Endothelial cell of umbilical vein (primary cell): Measurements from ENCODE around the gene JARID2. TPM values are rescaled to one million over a fixed set of nuclear protein-coding genes. Genes with fewer than 3 reads are reported as not detected.

Source experiments
- BruUV-seq: library from RNA; stranded (reverse); fragments of 400-500 nt; replicated peaks from 2 replicates; lab custom pipeline; 2021; lab: Mats Ljungman, UMichigan
- CTCF ChIA-PET: fragments of 300-600, 350-600 bp; sonication (Branson Sonifier 250); formaldehyde crosslinking; loops from one replicate; lab custom pipeline; 2021; ENCODE audit warnings: antibody characterized with exemption, inconsistent platforms; lab: Charles Lee
- POLR2A ChIA-PET: fragments of 300-600, 350-600 bp; sonication (Branson Sonifier 250); formaldehyde crosslinking; loops from one replicate; lab custom pipeline; 2021; ENCODE audit warnings: antibody characterized with exemption, inconsistent platforms; lab: Charles Lee
- DNase-seq: peaks from one replicate; pipeline ENCODE4 v3.0.0-alpha.2; 2011; ENCODE audit warnings: low read depth, low spot score
- FAIRE-seq: peaks from 2 replicates; lab custom pipeline; 2011; peaks lifted over from hg19 to GRCh38; lab: Jason Lieb, UNC
- H2AFZ ChIP-seq: 2 replicates; pipeline ENCODE4 v1.6.0; 2012; ENCODE audit warnings: low read depth, low read length, control low read depth, inconsistent platforms
- H3K27ac ChIP-seq: 2 replicates; pipeline ENCODE4 v1.5.1; 2011; ENCODE audit warnings: low read depth, mild to moderate bottlenecking, control low read depth, low read length, moderate library complexity; ENCODE audit not compliant: insufficient read depth
- H3K27me3 ChIP-seq, 2 experiments: 2 replicates each; pipeline versions ENCODE4 v1.6.0 to v1.6.1; 2011; ENCODE audit warnings: low read length in 2 of 2, mixed read lengths in 1 of 2; ENCODE audit not compliant: control insufficient read depth in 2 of 2, insufficient read depth in 2 of 2
- H3K36me3 ChIP-seq, 2 experiments: 2 replicates in 1 of 2; 3 replicates in 1 of 2; pipeline ENCODE4 v1.5.1; 2011; ENCODE audit warnings: low read length in 2 of 2, mild to moderate bottlenecking in 1 of 2, moderate library complexity in 1 of 2; ENCODE audit not compliant: control insufficient read depth in 2 of 2, insufficient read depth in 2 of 2; ENCODE audit errors: extremely low read depth in 1 of 2
- H3K4me1 ChIP-seq: 3 replicates; pipeline ENCODE4 v1.5.1; 2011; ENCODE audit warnings: mild to moderate bottlenecking, low read length; ENCODE audit not compliant: control insufficient read depth, insufficient read depth; ENCODE audit errors: extremely low read depth
- H3K4me2 ChIP-seq: 2 replicates; pipeline ENCODE4 v1.6.1; 2011; ENCODE audit warnings: low read length, control low read depth, mixed read lengths; ENCODE audit not compliant: insufficient read depth
- H3K4me3 ChIP-seq, 3 experiments: fragments of 200-600 bp in 1 of 3; sonication (generic), shearing (Covaris generic) in 1 of 3; replicated peaks in 1 of 3; 2 replicates each; pipeline ENCODE4 v1.5.1; 2011 to 2016; ENCODE audit warnings: control low read depth in 3 of 3, low read length in 3 of 3, mild to moderate bottlenecking in 2 of 3, inconsistent platforms in 1 of 3, low read depth in 1 of 3, moderate library complexity in 1 of 3; ENCODE audit not compliant: insufficient read depth in 1 of 3
- H3K79me2 ChIP-seq: 2 replicates; pipeline ENCODE4 v1.6.0; 2012; ENCODE audit warnings: low read length, inconsistent platforms; ENCODE audit not compliant: control insufficient read depth, insufficient read depth
- H3K9ac ChIP-seq: replicated peaks from 2 replicates; pipeline ENCODE3; 2011; ENCODE audit warnings: low read length, control low read depth; ENCODE audit not compliant: insufficient read depth; ENCODE audit errors: extremely low read depth
- H3K9me1 ChIP-seq: replicated peaks from 3 replicates; pipeline ENCODE4 v1.6.0; 2011; ENCODE audit warnings: mild to moderate bottlenecking, low read length; ENCODE audit not compliant: control insufficient read depth, insufficient read depth; ENCODE audit errors: extremely low read depth
- H3K9me3 ChIP-seq: replicated peaks from 2 replicates; pipeline ENCODE4 v1.5.1; 2012; ENCODE audit warnings: low read length, inconsistent platforms; ENCODE audit not compliant: control insufficient read depth, insufficient read depth
- H4K20me1 ChIP-seq: replicated peaks from 2 replicates; pipeline ENCODE3; 2011; ENCODE audit warnings: mild to moderate bottlenecking, low read length; ENCODE audit not compliant: control insufficient read depth, insufficient read depth; ENCODE audit errors: extremely low read depth
- EZH2 ChIP-seq: IDR thresholded peaks from 2 replicates; pipeline ENCODE4 v1.6.1; 2012; ENCODE audit warnings: borderline replicate concordance, low read depth, mild to moderate bottlenecking, moderate library complexity, low read length, inconsistent platforms; ENCODE audit not compliant: severe bottlenecking
- FOS ChIP-seq: IDR thresholded peaks from 2 replicates; pipeline ENCODE4 v1.6.1; 2011; ENCODE audit warnings: mild to moderate bottlenecking, low read length, moderate library complexity, borderline replicate concordance; ENCODE audit not compliant: insufficient read depth
- GATA2 ChIP-seq: IDR thresholded peaks from 2 replicates; pipeline ENCODE4 v1.7.0; 2011; ENCODE audit warnings: low read depth, mild to moderate bottlenecking, moderate library complexity, mixed read lengths, low read length; ENCODE audit not compliant: insufficient read length, insufficient read depth
- JUN ChIP-seq: IDR thresholded peaks from 2 replicates; pipeline ENCODE4 v1.6.1; 2011; ENCODE audit warnings: borderline replicate concordance, low read depth; ENCODE audit not compliant: insufficient read length, insufficient read depth
- MYC ChIP-seq: IDR thresholded peaks from one replicate; pipeline ENCODE4 v1.6.1; 2011; ENCODE audit warnings: mild to moderate bottlenecking, low read depth, low read length
- POLR2A ChIP-seq: IDR thresholded peaks from 2 replicates; pipeline ENCODE4 v1.6.1; 2012; ENCODE audit warnings: low read depth, mild to moderate bottlenecking, control low read depth, low read length
- POLR2AphosphoS5 ChIP-seq: IDR thresholded peaks from 2 replicates; pipeline ENCODE4 v1.6.1; 2012; ENCODE audit warnings: low read depth, mild to moderate bottlenecking, control low read depth, low read length, moderate library complexity; ENCODE audit not compliant: insufficient read depth
- dilution Hi-C: fragments of 300-500 bp; cut with MboI; formaldehyde crosslinking; loops from one replicate; pipeline ENCODE4 v1.15.0; 2019; ENCODE audit warnings: low sequenced_read_pairs; ENCODE audit not compliant: extremely low pct_ligation_motif_present
- intact Hi-C: fragments of 100-400 bp; cut with micrococcal nuclease; formaldehyde crosslinking; loops from one replicate; pipeline ENCODE4 v1.10.0; 2022
- polyA plus RNA-seq, 4 experiments: library from polyadenylated mRNA; depleted of rRNA in 3 of 4; stranded (reverse) in 3 of 4; unstranded in 1 of 4; fragments of >200 nt; gene quantifications; 2 replicates each; pipeline versions ENCODE4 v1.2.1 to v1.2.3, GENCODE V29; 2011 to 2012; ENCODE audit warnings: missing spikeins in 1 of 4
- total RNA-seq: library from RNA; stranded (reverse); gene quantifications from 2 replicates; pipeline ENCODE4 v1.2.3, GENCODE V29; 2021
- TF ChIP-seq, protein P1 (sequence below), 2 donors: IDR thresholded peaks; 1 replicate in 1 of 2; 2 replicates in 1 of 2; pipeline ENCODE4 v1.5.1; 2011; ENCODE audit warnings: low read length in 2 of 2, mild to moderate bottlenecking in 2 of 2, moderate library complexity in 2 of 2, control low read depth in 1 of 2, inconsistent platforms in 1 of 2, low read depth in 1 of 2; ENCODE audit not compliant: insufficient read depth in 1 of 2; ENCODE audit errors: extremely low read depth in 1 of 2
- TF ChIP-seq, protein P2 (sequence below): IDR thresholded peaks from 2 replicates; pipeline ENCODE4 v1.6.1; 2011; ENCODE audit not compliant: insufficient read depth, insufficient read length

The JARID2 gene
- total and polyA plus RNA-seq, 2 donors (not counting 3 experiments of a cell fraction or from before 2014, with no cell fraction given) = 2.9 to 10.6 TPM

DNA sequence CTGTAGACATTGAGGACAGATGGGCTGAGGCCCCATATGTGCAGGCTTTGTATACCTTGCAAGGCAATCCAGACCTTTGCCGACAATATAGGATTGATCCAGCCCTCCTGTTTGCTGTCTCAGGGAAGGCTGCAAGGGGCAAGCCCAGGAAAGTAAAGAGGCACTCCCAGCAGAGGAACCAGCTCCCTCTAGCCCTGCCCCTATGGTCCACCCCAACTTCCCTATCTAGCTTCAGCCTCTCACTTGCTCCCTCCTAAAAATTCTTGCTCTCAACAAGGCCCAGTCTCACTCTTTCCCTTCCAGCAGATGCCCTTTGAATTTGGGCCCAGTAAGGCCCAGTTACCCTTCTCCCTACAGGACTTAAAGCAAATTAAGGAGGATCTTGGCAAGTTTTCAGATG is 92.6 kb downstream of the JARID2 start:
- H3K9me1 ChIP-seq = no peaks in the 10 kb centered on the region
- H3K27me3 ChIP-seq = no peaks in the 10 kb centered on the region
- H4K20me1 ChIP-seq = no peaks in the 10 kb centered on the region
- intact Hi-C loops = no loop called here
- no peak overlapping the region for H3K9ac ChIP-seq
- FAIRE-seq = no peak
- no peak overlapping the region for H2AFZ ChIP-seq
- BruUV-seq = no TSS peak
- DNase-seq = no peak
- no peaks in the 10 kb centered on the region for H3K9me3 ChIP-seq
- H3K27ac ChIP-seq = no peak overlapping the region
- peaks cover 2% of the 10 kb centered on the region for H3K79me2 ChIP-seq
- H3K4me1 ChIP-seq = peaks cover 5% of the 10 kb centered on the region
- no peak overlapping the region for H3K4me2 ChIP-seq
- TF ChIP-seq MYC = no peak
- TF ChIP-seq, protein P1, sequence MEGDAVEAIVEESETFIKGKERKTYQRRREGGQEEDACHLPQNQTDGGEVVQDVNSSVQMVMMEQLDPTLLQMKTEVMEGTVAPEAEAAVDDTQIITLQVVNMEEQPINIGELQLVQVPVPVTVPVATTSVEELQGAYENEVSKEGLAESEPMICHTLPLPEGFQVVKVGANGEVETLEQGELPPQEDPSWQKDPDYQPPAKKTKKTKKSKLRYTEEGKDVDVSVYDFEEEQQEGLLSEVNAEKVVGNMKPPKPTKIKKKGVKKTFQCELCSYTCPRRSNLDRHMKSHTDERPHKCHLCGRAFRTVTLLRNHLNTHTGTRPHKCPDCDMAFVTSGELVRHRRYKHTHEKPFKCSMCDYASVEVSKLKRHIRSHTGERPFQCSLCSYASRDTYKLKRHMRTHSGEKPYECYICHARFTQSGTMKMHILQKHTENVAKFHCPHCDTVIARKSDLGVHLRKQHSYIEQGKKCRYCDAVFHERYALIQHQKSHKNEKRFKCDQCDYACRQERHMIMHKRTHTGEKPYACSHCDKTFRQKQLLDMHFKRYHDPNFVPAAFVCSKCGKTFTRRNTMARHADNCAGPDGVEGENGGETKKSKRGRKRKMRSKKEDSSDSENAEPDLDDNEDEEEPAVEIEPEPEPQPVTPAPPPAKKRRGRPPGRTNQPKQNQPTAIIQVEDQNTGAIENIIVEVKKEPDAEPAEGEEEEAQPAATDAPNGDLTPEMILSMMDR (IDR thresholded peaks at IDR 0.05; ENCODE audit: extremely low read depth in 1 of 2, insufficient read depth in 1 of 2, low read depth in 1 of 2, low read length in 2 of 2) = no peak
- no peak for TF ChIP-seq JUN
- no peak for TF ChIP-seq FOS
- no peak for TF ChIP-seq GATA2
- no peak for TF ChIP-seq POLR2AphosphoS5
- TF ChIP-seq EZH2 = no peak
- TF ChIP-seq, protein P2, sequence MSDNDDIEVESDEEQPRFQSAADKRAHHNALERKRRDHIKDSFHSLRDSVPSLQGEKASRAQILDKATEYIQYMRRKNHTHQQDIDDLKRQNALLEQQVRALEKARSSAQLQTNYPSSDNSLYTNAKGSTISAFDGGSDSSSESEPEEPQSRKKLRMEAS = no peak
- no peak for TF ChIP-seq POLR2A
- dilution Hi-C loops = no loop called here
- ChIA-PET CTCF (no interaction called here), POLR2A (no interaction called here)
- H3K4me3 ChIP-seq = no peak overlapping the region
- no peaks in the 10 kb centered on the region for H3K36me3 ChIP-seq
